ENCODE results near the gene ZNF184. TPM values are rescaled to one million over a fixed set of nuclear protein-coding genes. Genes with fewer than 3 reads are reported as not detected.

The ZNF184 gene
- total and polyA plus RNA-seq, 12 donors: 1.3 to 5.5 (median 3.3) TPM

DNA sequence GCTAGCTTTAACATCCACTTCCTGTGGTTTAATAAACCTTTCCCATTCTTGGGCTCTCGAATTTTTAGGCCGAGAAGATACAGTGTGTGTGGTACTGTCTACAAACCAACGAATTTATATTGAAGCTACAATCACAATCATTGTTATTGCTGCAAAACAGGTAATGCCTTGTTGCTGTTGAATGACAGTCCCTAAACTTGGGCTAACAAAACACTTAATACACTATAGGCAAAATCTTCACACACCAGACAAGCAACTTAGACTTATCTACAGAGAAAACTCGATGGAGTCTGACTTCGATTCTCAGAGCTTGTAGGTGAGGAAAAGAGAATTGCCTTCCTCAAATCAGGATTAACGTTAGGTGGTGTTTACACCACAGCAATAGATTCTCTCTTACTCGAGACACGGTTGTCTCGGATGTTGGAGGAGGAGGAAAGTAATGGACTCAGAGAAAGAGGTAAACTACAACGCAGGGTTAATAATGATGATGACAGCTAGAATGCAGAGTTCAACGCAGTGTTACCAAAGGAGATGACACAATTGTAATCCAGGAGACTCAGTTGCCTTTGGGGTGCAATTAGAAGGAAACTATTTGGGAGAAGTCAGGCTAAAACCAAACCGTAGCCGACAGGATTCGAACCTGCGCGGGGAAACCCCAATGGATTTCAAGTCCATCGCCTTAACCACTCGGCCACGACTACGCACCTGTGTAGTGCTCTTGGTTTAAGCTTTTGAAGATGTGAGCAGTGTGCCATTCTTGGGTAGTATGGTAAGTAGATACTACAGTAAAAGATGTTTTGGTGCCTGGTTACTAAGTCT is 32.5 kb upstream of the ZNF184 start:
- Histone ChIP-seq H3K4me3 (no peak overlapping the region), H3K9me3 (no peaks in the 10 kb centered on the region), H3K4me1 (peaks cover 0 to 17% (median 9%) of the 10 kb centered on the region in 9 donors), H3K36me3 (no peaks in the 10 kb centered on the region), H3K27ac (no peak overlapping the region), H3K27me3 (peaks cover 0 to 43% (median 18%) of the 10 kb centered on the region in 7 donors)
- TF ChIP-seq, protein P1, sequence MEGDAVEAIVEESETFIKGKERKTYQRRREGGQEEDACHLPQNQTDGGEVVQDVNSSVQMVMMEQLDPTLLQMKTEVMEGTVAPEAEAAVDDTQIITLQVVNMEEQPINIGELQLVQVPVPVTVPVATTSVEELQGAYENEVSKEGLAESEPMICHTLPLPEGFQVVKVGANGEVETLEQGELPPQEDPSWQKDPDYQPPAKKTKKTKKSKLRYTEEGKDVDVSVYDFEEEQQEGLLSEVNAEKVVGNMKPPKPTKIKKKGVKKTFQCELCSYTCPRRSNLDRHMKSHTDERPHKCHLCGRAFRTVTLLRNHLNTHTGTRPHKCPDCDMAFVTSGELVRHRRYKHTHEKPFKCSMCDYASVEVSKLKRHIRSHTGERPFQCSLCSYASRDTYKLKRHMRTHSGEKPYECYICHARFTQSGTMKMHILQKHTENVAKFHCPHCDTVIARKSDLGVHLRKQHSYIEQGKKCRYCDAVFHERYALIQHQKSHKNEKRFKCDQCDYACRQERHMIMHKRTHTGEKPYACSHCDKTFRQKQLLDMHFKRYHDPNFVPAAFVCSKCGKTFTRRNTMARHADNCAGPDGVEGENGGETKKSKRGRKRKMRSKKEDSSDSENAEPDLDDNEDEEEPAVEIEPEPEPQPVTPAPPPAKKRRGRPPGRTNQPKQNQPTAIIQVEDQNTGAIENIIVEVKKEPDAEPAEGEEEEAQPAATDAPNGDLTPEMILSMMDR (IDR thresholded peaks at IDR 0.05): no peak
- ATAC-seq (peak in 1 of 8 donors; percentile 74), DNase-seq (no peak)
- intact Hi-C loops (cut with DNase I): loop anchor here in 1 of 10 donors (10.0 kb wide), 1 partner anchor 331 kb away; no protein-coding TSS in a partner anchor
- WGBS, 2 donors: 27 to 32% methylated on average over 20 of the region's 20 CpGs

DNA sequence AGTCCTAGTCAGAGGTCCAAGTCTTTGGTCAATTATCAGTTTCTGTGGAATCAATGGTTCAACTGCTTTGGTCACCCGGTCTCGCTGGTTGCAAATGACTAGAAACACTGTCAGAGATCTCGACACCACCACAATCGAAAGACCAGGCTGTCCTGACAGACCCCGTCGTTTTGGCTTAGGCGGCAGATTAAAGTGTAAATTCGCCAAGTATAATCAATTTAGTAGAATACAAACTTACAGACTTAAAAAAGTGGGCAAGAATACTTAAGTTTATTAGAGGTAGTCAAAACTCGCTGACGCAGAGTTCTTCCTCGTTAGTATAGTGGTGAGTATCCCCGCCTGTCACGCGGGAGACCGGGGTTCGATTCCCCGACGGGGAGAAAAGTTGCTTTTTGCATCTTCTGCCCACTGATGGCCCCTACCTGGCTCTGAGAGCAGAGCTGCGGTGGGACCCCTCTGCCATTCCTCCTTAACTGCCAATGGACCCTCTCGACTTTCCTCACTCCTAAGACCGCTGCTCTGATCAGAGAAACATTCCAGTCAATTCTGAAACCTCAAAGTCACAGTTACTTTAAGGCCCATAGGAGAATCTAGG is 30.6 kb upstream of the ZNF184 start:
- intact Hi-C loops (cut with DNase I): loop anchor here in 2 of 10 donors (2.0 to 10.0 kb wide), 2 partner anchors 25 to 329 kb away; no protein-coding TSS in a partner anchor
- Histone ChIP-seq H3K36me3 (no peaks in the 10 kb centered on the region), H3K27ac (no peak overlapping the region), H3K27me3 (peaks cover 0 to 42% (median 18%) of the 10 kb centered on the region in 7 donors), H3K4me1 (peaks cover 0 to 17% (median 9%) of the 10 kb centered on the region in 9 donors), H3K9me3 (no peaks in the 10 kb centered on the region), H3K4me3 (peak overlapping the region; percentile 5 to 60 (median 51))
- WGBS, 2 donors: 5 to 6% methylated on average over 21 of the region's 21 CpGs
- TF ChIP-seq, protein P1 (IDR thresholded peaks at IDR 0.05): no peak
- ATAC-seq (peak; percentile 76 to 91 (median 89)), DNase-seq (peak; percentile 54 to 64)

GRCh38 chr6:27502508-27503435 is 29.9 kb upstream of the ZNF184 start:
- peak in 6 of 8 donors; percentile 59 to 90 (median 84) for ATAC-seq
- Histone ChIP-seq H3K4me1 (peaks cover 0 to 17% (median 9%) of the 10 kb centered on the region in 9 donors), H3K4me3 (peak overlapping the region; percentile 5 to 60 (median 51)), H3K9me3 (no peaks in the 10 kb centered on the region), H3K36me3 (no peaks in the 10 kb centered on the region), H3K27me3 (peaks cover 0 to 45% (median 20%) of the 10 kb centered on the region in 7 donors), H3K27ac (no peak overlapping the region)
- TF ChIP-seq, protein P1 (IDR thresholded peaks at IDR 0.05): no peak
- intact Hi-C loops (cut with DNase I): loop anchor here in 2 of 10 donors (2.0 to 10.0 kb wide), 2 partner anchors 24 to 328 kb away; no protein-coding TSS in a partner anchor
- WGBS, 2 donors: 1% methylated on average over 33 of the region's 33 CpGs
- DNase-seq: peak; percentile 47 to 49
